SK-N-SH treated with all-trans-retinoic acid at 6 μM for 48 hours (cell line): Measurements from ENCODE around the gene PDE1C.

Source experiments
- ARNTL ChIP-seq: fragments of 450-650 bp; formaldehyde crosslinking; IDR thresholded peaks from 2 replicates; pipeline ENCODE4 v1.5.0; 2020; ENCODE audit warnings: low read depth, mild to moderate bottlenecking, moderate library complexity, borderline replicate concordance
- CREB5 ChIP-seq: fragments of 250-450 bp; sonication (Bioruptor Pico); IDR thresholded peaks from 2 replicates; pipeline ENCODE4 v1.5.1; 2020; ENCODE audit warnings: low read depth, mild to moderate bottlenecking, moderate library complexity
- GLIS3 ChIP-seq: fragments of 250-450 bp; sonication (Bioruptor Pico); IDR thresholded peaks from 2 replicates; pipeline ENCODE4 v1.5.0; 2020; ENCODE audit warnings: mild to moderate bottlenecking, moderate library complexity
- ZC3H10 ChIP-seq: fragments of 250-450 bp; sonication (Bioruptor Pico); IDR thresholded peaks from 2 replicates; pipeline ENCODE4 v1.5.1; 2021; ENCODE audit warnings: mild to moderate bottlenecking, moderate library complexity
- ZFP3 ChIP-seq: fragments of 250-450 bp; sonication (Bioruptor Pico); IDR thresholded peaks from 2 replicates; pipeline ENCODE4 v1.5.0; 2020; ENCODE audit warnings: mild to moderate bottlenecking, moderate library complexity
- ZFP30 ChIP-seq: fragments of 450-650 bp; formaldehyde crosslinking; IDR thresholded peaks from 2 replicates; pipeline ENCODE4 v1.5.0; 2022; ENCODE audit warnings: mild to moderate bottlenecking, moderate library complexity
- TF ChIP-seq, protein P1 (sequence below): fragments of 250-450 bp; sonication (Bioruptor Pico); IDR thresholded peaks from 2 replicates; pipeline ENCODE4 v1.8.0; 2020; ENCODE audit warnings: mild to moderate bottlenecking, moderate library complexity, borderline replicate concordance

GRCh38 chr7:32059289-32060011 is 10.8 kb downstream of the PDE1C start:
- TF ChIP-seq GLIS3 (no peak), ZFP3 (no peak), CREB5 (CRISPR knock-in tag) (no peak), ZFP30 (CRISPR knock-in tag) (no peak), ARNTL (CRISPR knock-in tag) (no peak), ZC3H10 (CRISPR knock-in tag) (no peak)
- TF ChIP-seq, protein P1, sequence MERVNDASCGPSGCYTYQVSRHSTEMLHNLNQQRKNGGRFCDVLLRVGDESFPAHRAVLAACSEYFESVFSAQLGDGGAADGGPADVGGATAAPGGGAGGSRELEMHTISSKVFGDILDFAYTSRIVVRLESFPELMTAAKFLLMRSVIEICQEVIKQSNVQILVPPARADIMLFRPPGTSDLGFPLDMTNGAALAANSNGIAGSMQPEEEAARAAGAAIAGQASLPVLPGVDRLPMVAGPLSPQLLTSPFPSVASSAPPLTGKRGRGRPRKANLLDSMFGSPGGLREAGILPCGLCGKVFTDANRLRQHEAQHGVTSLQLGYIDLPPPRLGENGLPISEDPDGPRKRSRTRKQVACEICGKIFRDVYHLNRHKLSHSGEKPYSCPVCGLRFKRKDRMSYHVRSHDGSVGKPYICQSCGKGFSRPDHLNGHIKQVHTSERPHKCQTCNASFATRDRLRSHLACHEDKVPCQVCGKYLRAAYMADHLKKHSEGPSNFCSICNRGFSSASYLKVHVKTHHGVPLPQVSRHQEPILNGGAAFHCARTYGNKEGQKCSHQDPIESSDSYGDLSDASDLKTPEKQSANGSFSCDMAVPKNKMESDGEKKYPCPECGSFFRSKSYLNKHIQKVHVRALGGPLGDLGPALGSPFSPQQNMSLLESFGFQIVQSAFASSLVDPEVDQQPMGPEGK (CRISPR knock-in tag) = no peak
